ENCODE data around the gene RPL35. TPM values are rescaled to one million over a fixed set of nuclear protein-coding genes. Genes with fewer than 3 reads are reported as not detected.

RPL35 gene
- total RNA-seq, 2 experiments from 2014 or later: 2,083 to 2,096 TPM

GRCh38 chr9:124857533-124858162, 4.1 kb downstream of the RPL35 start:
- Mint-ChIP-seq H3K27me3 (peaks cover 1% of the 10 kb centered on the region), H3K36me3 (peaks cover 48% of the 10 kb centered on the region), H3K27ac (peak overlapping the region; percentile 58), H3K4me1 (ENCODE audit: low read depth) (peaks cover 43% of the 10 kb centered on the region), H3K4me3 (no peak overlapping the region), H3K9me3 (no peaks in the 10 kb centered on the region)
- CTCF ChIA-PET: interaction anchor here (1.1 to 17.0 kb wide), 3 partner anchors 12 to 82 kb away, joined by 3 to 530 read pairs (median 3); partner anchors contain the start of genes NR6A1 and OLFML2A
- POLR2A ChIA-PET: interaction anchor here (1.6 to 5.6 kb wide), 3 partner anchors 13 to 384 kb away, joined by 3 to 55 read pairs (median 18); partner anchors contain the start of genes HSPA5 and NR6A1
- no peak for DNase-seq
- intact Hi-C loops (cut with micrococcal nuclease): no loop called here

GRCh38 chr9:124855944-124856765, 5.6 kb downstream of the RPL35 start:
- peaks cover 4% of the 10 kb centered on the region for H3K27me3 Mint-ChIP-seq
- no peak overlapping the region for H3K4me3 Mint-ChIP-seq
- no peaks in the 10 kb centered on the region for H3K9me3 Mint-ChIP-seq
- intact Hi-C loops (cut with micrococcal nuclease): no loop called here
- CTCF ChIA-PET: interaction anchor here (0.8 to 17.0 kb wide), 4 partner anchors 14 to 103 kb away, joined by 3 to 530 read pairs (median 4); partner anchors contain the start of genes NR6A1 and OLFML2A
- no peak overlapping the region for H3K27ac Mint-ChIP-seq
- peaks cover 43% of the 10 kb centered on the region for H3K4me1 Mint-ChIP-seq (ENCODE audit: low read depth)
- peak; percentile 43 for DNase-seq
- H3K36me3 Mint-ChIP-seq: peaks cover 42% of the 10 kb centered on the region
- POLR2A ChIA-PET: interaction anchor here (1.6 to 5.6 kb wide), 3 partner anchors 15 to 386 kb away, joined by 3 to 55 read pairs (median 18); partner anchors contain the start of genes HSPA5 and NR6A1

GRCh38 chr9:124855566-124855943, 6.2 kb downstream of the RPL35 start:
- H3K27me3 Mint-ChIP-seq: peaks cover 4% of the 10 kb centered on the region
- intact Hi-C loops (cut with micrococcal nuclease): no loop called here
- H3K4me1 Mint-ChIP-seq (ENCODE audit: low read depth): peaks cover 40% of the 10 kb centered on the region

GRCh38 chr9:124854822-124855221, 6.9 kb downstream of the RPL35 start:
- H3K9me3 Mint-ChIP-seq: no peaks in the 10 kb centered on the region
- DNase-seq: no peak
- no peak overlapping the region for H3K27ac Mint-ChIP-seq
- intact Hi-C loops (cut with micrococcal nuclease): no loop called here
- peaks cover 4% of the 10 kb centered on the region for H3K27me3 Mint-ChIP-seq
- H3K4me3 Mint-ChIP-seq: no peak overlapping the region
- H3K36me3 Mint-ChIP-seq: peaks cover 28% of the 10 kb centered on the region
- peaks cover 33% of the 10 kb centered on the region for H3K4me1 Mint-ChIP-seq (ENCODE audit: low read depth)
- CTCF ChIA-PET: interaction anchor here (0.6 to 17.0 kb wide), 6 partner anchors 13 to 238 kb away, joined by 3 to 530 read pairs (median 18); partner anchors contain the start of genes NR6A1 and OLFML2A
- POLR2A ChIA-PET: interaction anchor here (1.7 to 5.6 kb wide), 2 partner anchors 16 to 80 kb away, joined by 6 to 55 read pairs; no protein-coding TSS in a partner anchor

More at GRCh38 chr9:124855566-124855943, 6.2 kb downstream of the RPL35 start:
- POLR2A ChIA-PET: interaction anchor here (5.6 kb wide), 1 partner anchor 15 kb away, joined by 55 read pairs; no protein-coding TSS in a partner anchor
- Mint-ChIP-seq H3K9me3 (no peaks in the 10 kb centered on the region), H3K36me3 (peaks cover 36% of the 10 kb centered on the region), H3K27ac (no peak overlapping the region), H3K4me3 (no peak overlapping the region)
- no peak for DNase-seq
- CTCF ChIA-PET: interaction anchor here (1.2 to 17.0 kb wide), 4 partner anchors 38 to 239 kb away, joined by 3 to 530 read pairs (median 18); partner anchors contain the start of genes NR6A1 and OLFML2A

GRCh38 chr9:124854161-124854560, 7.6 kb downstream of the RPL35 start:
- DNase-seq: no peak
- Mint-ChIP-seq H3K27ac (no peak overlapping the region), H3K27me3 (peaks cover 4% of the 10 kb centered on the region), H3K4me3 (no peak overlapping the region), H3K4me1 (ENCODE audit: low read depth) (peaks cover 27% of the 10 kb centered on the region), H3K9me3 (no peaks in the 10 kb centered on the region), H3K36me3 (peaks cover 22% of the 10 kb centered on the region)
- intact Hi-C loops (cut with micrococcal nuclease): no loop called here
- CTCF ChIA-PET: interaction anchor here (0.6 to 17.0 kb wide), 18 partner anchors 9 to 288 kb away, joined by 3 to 530 read pairs (median 14); partner anchors contain the start of genes ARPC5L, NR6A1, OLFML2A and SCAI
- POLR2A ChIA-PET: interaction anchor here (0.9 to 5.6 kb wide), 4 partner anchors 8 to 83 kb away, joined by 3 to 55 read pairs (median 8); partner anchors contain the start of genes ARPC5L, NR6A1 and RPL35

GRCh38 chr9:124853605-124854143, 8.1 kb downstream of the RPL35 start:
- H3K27ac Mint-ChIP-seq: no peak overlapping the region
- peaks cover 17% of the 10 kb centered on the region for H3K36me3 Mint-ChIP-seq
- no peaks in the 10 kb centered on the region for H3K9me3 Mint-ChIP-seq
- CTCF ChIA-PET: interaction anchor here (0.5 to 17.0 kb wide), 34 partner anchors 8 to 781 kb away, joined by 3 to 530 read pairs (median 5); partner anchors contain the start of genes ARPC5L, NR6A1, OLFML2A and RPL35
- DNase-seq: no peak
- intact Hi-C loops (cut with micrococcal nuclease): loop anchor here (1.0 kb wide), 1 partner anchor 79 kb away; no protein-coding TSS in a partner anchor
- peaks cover 23% of the 10 kb centered on the region for H3K4me1 Mint-ChIP-seq (ENCODE audit: low read depth)
- POLR2A ChIA-PET: interaction anchor here (0.5 to 1.7 kb wide), 8 partner anchors 8 to 89 kb away, joined by 3 to 11 read pairs (median 4); partner anchors contain the start of genes ARPC5L, NR6A1 and RPL35
- peaks cover 4% of the 10 kb centered on the region for H3K27me3 Mint-ChIP-seq
- H3K4me3 Mint-ChIP-seq: no peak overlapping the region

GRCh38 chr9:124852829-124853531, 8.8 kb downstream of the RPL35 start, which contains the start of gene WDR38:
WDR38 (plus strand) TSS chr9:124853460; CDS start chr9:124853532, 72 bp downstream.
- Mint-ChIP-seq H3K36me3 (peaks cover 11% of the 10 kb centered on the region), H3K4me3 (peak within 1 kb of the TSS; percentile 70), H3K9me3 (no peaks in the 10 kb centered on the region), H3K27ac (no peak within 1 kb of the TSS), H3K27me3 (peaks cover 4% of the 10 kb centered on the region), H3K4me1 (ENCODE audit: low read depth) (peaks cover 16% of the 10 kb centered on the region)
- POLR2A ChIA-PET: interaction anchor here (0.5 to 1.7 kb wide), 12 partner anchors 8 to 90 kb away, joined by 3 to 11 read pairs (median 4); partner anchors contain the start of genes ARPC5L, NR6A1 and RPL35
- CTCF ChIA-PET: interaction anchor here (0.5 to 17.0 kb wide), 41 partner anchors 8 to 780 kb away, joined by 3 to 530 read pairs (median 5); partner anchors contain the start of genes ARPC5L, NR6A1, OLFML2A and RPL35
- intact Hi-C loops (cut with micrococcal nuclease): loop anchor here (1.0 kb wide), 1 partner anchor 79 kb away; no protein-coding TSS in a partner anchor
- DNase-seq: peak; percentile 84

GRCh38 chr9:124852121-124852828, 9.5 kb downstream of the RPL35 start:
- DNase-seq: no peak
- Mint-ChIP-seq H3K4me1 (ENCODE audit: low read depth) (peaks cover 9% of the 10 kb centered on the region), H3K27me3 (peaks cover 4% of the 10 kb centered on the region), H3K4me3 (no peak overlapping the region), H3K27ac (no peak overlapping the region), H3K36me3 (peaks cover 4% of the 10 kb centered on the region), H3K9me3 (no peaks in the 10 kb centered on the region)
- ChIA-PET POLR2A (interaction anchor here (0.6 to 1.4 kb wide), 4 partner anchors 9 to 81 kb away, joined by 3 to 6 read pairs (median 4); partner anchors contain the start of genes NR6A1 and RPL35), CTCF (interaction anchor here (0.5 to 17.0 kb wide), 21 partner anchors 9 to 384 kb away, joined by 3 to 530 read pairs (median 8); partner anchors contain the start of genes NR6A1, OLFML2A and SCAI)
- intact Hi-C loops (cut with micrococcal nuclease): no loop called here

- H3K36me3 Mint-ChIP-seq: no peaks in the 10 kb centered on the region
- H3K9me3 Mint-ChIP-seq: no peaks in the 10 kb centered on the region
- H3K27me3 Mint-ChIP-seq: peaks cover 5% of the 10 kb centered on the region
- ChIA-PET CTCF (interaction anchor here (0.9 to 17.0 kb wide), 2 partner anchors 74 to 84 kb away, joined by 3 to 530 read pairs; partner anchors contain the start of genes NR6A1 and OLFML2A), POLR2A (no interaction called here)
- intact Hi-C loops (cut with micrococcal nuclease): no loop called here
- DNase-seq: no peak
- H3K4me1 Mint-ChIP-seq (ENCODE audit: low read depth): peaks cover 6% of the 10 kb centered on the region
- no peak overlapping the region for H3K4me3 Mint-ChIP-seq
- H3K27ac Mint-ChIP-seq: no peak overlapping the region
These were observed 12.0 kb downstream of the RPL35 start for GRCh38 chr9:124849801-124850200.

GRCh38 chr9:124846969-124847368, 14.8 kb downstream of the RPL35 start:
- peaks cover 3% of the 10 kb centered on the region for H3K27me3 Mint-ChIP-seq
- no peak overlapping the region for H3K27ac Mint-ChIP-seq
- intact Hi-C loops (cut with micrococcal nuclease): no loop called here
- no peaks in the 10 kb centered on the region for H3K9me3 Mint-ChIP-seq
- H3K36me3 Mint-ChIP-seq: no peaks in the 10 kb centered on the region
- no peak for DNase-seq
- H3K4me3 Mint-ChIP-seq: no peak overlapping the region
- H3K4me1 Mint-ChIP-seq (ENCODE audit: low read depth): no peaks in the 10 kb centered on the region
- CTCF ChIA-PET: interaction anchor here (17.0 kb wide), 1 partner anchor 71 kb away, joined by 530 read pairs; the partner anchor contains the start of genes NR6A1 and OLFML2A
- POLR2A ChIA-PET: no interaction called here

Data from activated CD4-positive, alpha-beta memory T cell treated with anti-CD3 and anti-CD28 coated beads for 36 hours (primary cell).